Measurements from ENCODE around the gene TCP11L2.
"Not testable (repeated sequence)": the region's sequence is repeated elsewhere in the genome, so short reads cannot be mapped to it uniquely, and the experiment has no call there.

TCP11L2 gene

DNA sequence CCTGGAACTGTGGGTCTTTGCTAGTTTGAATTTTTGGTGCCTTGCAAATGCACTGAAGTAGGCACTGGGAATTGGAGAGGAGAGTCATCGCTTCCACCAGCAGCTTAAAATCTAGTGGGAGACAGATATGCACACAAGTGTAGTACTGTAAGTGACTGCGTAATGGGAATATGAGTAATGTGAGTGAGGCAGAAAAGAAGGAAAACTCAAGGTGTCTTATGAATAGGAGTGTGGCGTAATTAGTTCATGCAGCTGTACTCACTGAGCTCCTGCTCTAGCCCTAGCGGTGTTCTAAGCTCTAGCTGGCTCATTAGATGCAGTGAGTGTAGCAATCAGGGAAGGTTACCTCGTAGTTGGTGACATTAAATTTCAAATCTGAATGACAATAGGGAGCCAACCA, 2.8 kb downstream of the TCP11L2 start:
- DNase-seq: peak in 16 of 56 donors; percentile 2 to 68 (median 14)

DNA sequence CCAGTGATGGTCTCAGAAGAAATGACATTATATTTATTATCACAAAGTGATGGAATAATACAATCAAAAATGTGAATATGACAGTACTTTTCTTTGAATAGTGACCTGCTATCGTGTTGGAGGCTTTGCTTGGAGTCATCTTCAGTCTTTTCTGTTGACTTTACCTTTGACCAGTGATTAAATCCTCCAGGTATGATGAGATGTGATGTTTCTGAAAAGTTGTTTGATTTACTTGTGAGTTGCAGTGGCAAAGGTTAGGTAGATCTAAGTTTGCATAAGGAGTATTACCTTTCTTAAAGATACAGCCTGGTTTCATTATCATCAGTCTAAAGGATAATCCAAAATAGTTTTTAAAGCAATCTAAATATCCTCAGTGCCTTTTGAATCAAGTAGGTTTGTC, 4.6 kb downstream of the TCP11L2 start:
- DNase-seq: no peak

GRCh38 chr12:106308121-106308520, 5.6 kb downstream of the TCP11L2 start:
- DNase-seq: no peak

GRCh38 chr12:106308611-106309010, 6.1 kb downstream of the TCP11L2 start:
- DNase-seq: no peak

- no peak for DNase-seq
These were observed 7.4 kb downstream of the TCP11L2 start for GRCh38 chr12:106309671-106310505.

- no peak for DNase-seq
These were observed 8.2 kb downstream of the TCP11L2 start for GRCh38 chr12:106310687-106311086.

- no peak for DNase-seq
These were observed 8.6 kb downstream of the TCP11L2 start for GRCh38 chr12:106311139-106311538.

DNA sequence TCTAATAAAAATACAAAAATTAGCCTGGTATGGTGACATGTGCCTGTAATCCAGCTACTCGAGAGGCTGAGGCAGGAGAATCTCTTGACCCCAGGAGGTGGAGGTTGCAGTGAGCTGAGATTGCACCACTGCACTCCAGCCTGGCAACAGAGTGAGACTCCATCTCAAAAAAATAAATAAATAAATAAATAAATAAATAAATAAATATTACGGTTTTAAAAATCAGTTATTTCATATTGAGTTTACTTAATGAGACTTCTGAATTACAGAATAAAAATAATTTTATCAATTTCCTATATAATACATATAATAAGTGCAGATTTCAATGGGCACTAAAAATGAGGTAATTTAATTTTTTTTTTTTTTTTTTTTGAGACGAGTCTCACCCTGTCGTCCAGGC, 10.9 kb downstream of the TCP11L2 start:
- not testable (repeated sequence) for DNase-seq

DNA sequence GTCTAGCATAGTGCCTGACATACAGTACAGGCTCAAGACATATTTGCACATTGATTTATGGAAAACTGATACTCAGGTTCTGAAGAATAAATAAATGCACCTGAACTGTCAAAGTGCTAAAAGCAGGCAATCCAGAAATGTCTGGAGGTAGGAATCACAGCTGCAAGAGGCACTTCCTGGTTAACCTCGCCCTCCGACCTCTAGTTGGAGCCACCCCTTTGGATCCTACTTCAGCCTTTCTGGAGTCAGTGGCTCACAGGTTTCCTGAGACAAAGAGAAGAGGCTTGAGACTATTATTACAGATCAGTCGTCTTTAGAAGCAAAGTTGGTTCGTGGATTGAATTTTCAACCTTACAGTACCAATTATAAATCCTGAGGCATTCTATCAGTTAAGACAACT, 13.0 kb downstream of the TCP11L2 start:
- no peak for DNase-seq

DNA sequence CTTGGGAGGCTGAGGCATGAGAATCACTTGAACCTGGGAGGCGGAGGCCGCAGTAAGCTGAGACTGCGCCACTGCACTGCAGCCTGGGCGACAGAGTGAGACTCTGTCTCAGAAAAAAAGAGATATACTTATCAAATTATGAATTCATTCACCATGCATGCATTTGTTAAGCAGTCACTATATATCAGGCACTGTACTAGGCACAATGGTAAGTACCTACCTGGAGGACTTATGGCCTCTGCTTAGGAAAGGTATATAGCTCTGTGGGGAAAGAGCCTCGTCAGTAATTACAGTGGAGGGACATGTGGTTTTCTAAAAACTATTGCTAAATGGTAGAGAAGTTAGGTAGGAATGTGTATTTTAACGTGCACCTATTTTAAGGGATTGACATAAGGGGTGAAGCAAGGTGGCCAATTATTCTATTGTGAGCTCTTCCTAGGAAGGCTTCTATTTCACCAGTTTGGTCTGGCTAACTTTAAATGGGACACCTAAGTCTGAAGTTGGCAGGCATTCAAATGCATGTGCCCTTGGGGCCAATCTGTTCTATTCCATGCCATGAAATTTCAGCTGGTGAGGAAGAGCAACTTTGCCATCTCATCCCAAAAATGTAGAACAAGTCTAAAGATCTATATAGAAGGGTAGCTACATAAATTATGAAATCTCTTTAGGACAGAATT, 15.0 kb downstream of the TCP11L2 start:
- no peak for DNase-seq

GRCh38 chr12:106321139-106321850, 18.8 kb downstream of the TCP11L2 start:
- no peak for DNase-seq

GRCh38 chr12:106323537-106323936, 21.0 kb downstream of the TCP11L2 start:
- DNase-seq: no peak

DNA sequence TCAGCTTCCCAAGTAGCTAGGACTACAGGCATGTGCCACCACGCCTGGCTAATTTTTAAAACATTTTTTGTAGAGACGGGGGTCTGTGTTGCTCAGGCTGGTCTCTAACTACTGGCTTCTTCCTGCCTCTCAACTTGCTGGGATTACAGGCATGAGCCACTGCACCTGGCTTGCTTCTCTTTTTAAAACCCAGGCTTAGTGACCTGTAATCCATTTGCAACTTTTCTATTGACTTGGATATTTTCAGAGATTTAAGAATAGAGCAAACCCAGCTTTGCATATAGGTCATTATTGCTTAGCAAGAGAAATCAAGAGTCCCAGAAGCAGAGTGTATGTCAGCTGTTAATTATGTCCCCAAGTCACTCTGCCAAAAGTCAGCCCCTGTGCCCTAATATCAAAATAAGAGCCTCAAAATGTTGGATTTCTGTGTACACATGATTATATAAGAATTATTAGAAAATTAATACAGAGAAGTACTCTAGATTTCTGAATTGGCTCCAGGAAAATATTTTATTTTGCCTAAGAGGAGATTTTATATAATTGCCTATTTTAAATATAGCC, 24.9 kb downstream of the TCP11L2 start:
- DNase-seq: no peak

DNA sequence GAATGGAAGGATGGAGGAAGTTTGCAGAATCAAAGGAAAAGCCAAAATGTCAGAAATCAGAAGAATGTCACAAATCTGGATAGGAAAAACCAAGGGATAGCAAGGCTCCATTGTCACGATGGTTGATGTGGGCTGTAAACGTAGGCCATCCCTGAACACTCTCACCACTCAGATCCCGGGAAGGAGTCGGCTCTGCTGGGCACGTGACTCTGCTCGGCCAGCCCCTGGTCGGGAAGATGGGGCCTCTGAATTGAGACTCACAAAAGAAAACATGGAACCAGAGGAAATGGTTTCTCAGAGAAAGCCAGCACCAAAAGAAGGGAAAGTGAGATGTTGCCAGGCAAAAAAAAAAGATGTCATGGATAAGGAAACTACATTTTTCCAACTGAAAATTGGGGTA, 26.2 kb downstream of the TCP11L2 start:
- no peak for DNase-seq

GRCh38 chr12:106329231-106329982, 26.9 kb downstream of the TCP11L2 start:
- DNase-seq: no peak

- no peak for DNase-seq
These were observed 29.1 kb downstream of the TCP11L2 start for GRCh38 chr12:106331599-106331998.

DNA sequence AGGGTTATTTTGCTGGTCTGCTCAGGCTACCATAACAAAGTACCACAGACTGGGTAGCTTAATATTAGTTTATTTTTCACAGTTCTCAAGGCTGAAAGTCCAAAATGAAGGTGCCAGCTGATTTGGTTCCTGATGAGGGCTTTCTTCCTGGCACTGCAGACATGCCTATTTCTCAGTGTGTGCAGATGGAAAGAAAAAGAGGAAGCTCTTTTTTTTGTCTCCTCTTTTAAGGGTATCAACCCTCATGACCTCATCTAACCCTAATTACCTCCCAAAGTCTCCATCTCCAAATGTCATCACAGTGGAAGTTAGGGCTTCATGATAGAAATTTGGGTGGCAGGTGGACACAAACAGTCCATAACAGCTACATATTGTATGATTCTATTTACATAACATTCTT, 30.0 kb downstream of the TCP11L2 start:
- no peak for DNase-seq

- no peak for DNase-seq
These were observed 30.5 kb downstream of the TCP11L2 start for GRCh38 chr12:106333010-106333409.

GRCh38 chr12:106333756-106334155, 31.2 kb downstream of the TCP11L2 start:
- no peak for DNase-seq

GRCh38 chr12:106341086-106341877, 38.7 kb downstream of the TCP11L2 start:
- no peak for DNase-seq

All from nucleus accumbens (tissue), 56 donors.